Measurements from ENCODE around the gene CXXC5.

The CXXC5 gene

GRCh38 chr5:139692679-139693308, 44.6 kb downstream of the CXXC5 start:
- no peak for DNase-seq (ENCODE audit: low read depth)

DNA sequence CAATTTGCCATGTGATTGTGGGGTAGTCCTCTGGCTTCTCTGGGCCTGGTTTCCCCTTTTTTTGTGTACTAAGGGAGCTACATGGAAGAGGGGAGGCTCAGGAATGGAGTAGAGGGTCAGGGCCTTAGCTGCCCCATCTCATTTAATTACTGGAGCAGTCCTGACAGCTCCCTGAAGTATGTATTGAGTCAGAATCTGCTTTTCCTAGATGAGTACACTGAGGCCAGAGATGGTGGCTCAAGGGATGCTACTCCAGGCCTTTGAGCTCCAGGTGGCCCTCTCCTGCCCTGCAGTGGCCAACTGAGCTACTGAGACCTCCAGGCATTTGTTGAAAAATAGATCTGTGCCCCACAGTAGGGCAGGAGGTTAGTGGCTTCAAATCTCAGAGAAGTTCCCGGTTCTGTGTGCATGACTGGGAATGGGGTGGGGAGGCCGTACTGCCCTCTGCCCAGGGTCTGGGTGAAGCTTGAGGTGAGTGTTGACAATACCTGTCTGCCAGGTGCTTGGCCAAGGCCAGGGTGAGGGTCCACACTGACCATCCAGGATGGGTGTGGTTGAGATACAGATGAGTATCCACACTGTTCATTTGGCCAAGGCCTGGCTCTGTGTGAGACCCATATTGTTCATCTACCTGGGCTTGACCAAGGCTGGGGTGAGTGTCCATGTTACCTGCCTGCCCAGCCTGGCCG, 45.7 kb downstream of the CXXC5 start:
- DNase-seq (ENCODE audit: low read depth), result no peak

- peak; percentile 75 for DNase-seq (ENCODE audit: low read depth)
These were observed 46.5 kb downstream of the CXXC5 start for GRCh38 chr5:139694556-139695177.

- no peak for DNase-seq (ENCODE audit: low read depth)
These were observed 47.0 kb downstream of the CXXC5 start for GRCh38 chr5:139695178-139695573.

DNA sequence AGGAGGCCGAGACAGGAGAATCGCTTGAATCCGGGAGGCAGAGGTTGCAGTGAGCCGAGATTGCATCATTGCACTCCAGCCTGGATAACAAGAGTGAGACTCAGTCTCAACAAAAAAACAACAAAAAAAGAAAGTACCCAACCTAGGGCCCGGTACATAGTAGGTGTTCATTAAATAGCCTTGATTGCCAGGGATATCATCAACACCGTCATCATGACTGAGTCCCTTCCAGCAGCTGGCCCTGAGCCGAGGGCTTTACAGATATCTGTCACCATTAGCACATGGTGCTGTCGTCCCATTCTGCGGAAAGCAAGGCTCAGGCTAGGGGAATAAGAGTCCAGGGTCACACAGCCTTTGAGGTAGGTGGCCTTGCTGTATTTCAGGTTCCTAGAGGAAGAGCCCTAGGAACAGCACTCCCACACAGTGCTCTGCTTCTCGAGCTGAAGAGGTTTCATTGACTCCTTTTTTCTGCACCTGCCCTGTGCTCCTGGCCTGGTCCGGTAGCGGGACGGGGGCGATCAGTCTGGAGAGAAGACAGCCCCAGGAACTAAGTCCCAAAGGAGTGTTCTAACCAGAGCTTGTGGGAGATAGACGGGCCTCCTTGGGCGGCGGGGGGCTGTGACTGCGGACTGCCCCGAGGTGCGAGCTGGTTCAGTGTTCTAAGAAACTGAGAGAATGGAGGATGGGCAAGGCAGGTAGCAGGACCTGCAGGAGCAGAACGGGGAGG, 48.2 kb downstream of the CXXC5 start:
- DNase-seq (ENCODE audit: low read depth), result no peak

GRCh38 chr5:139696894-139697658, 48.9 kb downstream of the CXXC5 start:
- peak; percentile 87 for DNase-seq (ENCODE audit: low read depth)

- DNase-seq (ENCODE audit: low read depth), result peak; percentile 66
These were observed 50.5 kb downstream of the CXXC5 start for GRCh38 chr5:139698490-139699146.

DNA sequence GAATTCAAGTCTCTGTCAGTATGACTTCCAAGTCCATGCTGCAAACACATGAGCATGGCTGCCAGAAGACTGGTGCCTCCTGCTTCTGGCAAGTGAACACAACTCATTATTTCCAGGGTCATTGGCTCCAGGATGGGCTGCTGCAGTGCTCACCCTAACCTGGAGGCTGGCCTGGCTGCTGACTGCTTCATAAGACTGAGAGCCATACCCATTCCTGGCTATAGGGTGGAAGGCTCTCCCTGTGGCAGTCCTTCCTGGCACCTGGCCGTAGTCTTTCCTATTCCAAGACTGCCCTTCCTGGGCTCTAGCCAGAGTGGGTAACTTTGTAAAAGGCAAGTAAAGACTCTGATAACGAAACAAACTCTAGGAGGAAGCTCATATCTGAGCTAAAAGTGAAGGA, 51.2 kb downstream of the CXXC5 start:
- DNase-seq (ENCODE audit: low read depth), result no peak

GRCh38 chr5:139700711-139701055, 52.5 kb downstream of the CXXC5 start:
- DNase-seq (ENCODE audit: low read depth), result no peak

DNA sequence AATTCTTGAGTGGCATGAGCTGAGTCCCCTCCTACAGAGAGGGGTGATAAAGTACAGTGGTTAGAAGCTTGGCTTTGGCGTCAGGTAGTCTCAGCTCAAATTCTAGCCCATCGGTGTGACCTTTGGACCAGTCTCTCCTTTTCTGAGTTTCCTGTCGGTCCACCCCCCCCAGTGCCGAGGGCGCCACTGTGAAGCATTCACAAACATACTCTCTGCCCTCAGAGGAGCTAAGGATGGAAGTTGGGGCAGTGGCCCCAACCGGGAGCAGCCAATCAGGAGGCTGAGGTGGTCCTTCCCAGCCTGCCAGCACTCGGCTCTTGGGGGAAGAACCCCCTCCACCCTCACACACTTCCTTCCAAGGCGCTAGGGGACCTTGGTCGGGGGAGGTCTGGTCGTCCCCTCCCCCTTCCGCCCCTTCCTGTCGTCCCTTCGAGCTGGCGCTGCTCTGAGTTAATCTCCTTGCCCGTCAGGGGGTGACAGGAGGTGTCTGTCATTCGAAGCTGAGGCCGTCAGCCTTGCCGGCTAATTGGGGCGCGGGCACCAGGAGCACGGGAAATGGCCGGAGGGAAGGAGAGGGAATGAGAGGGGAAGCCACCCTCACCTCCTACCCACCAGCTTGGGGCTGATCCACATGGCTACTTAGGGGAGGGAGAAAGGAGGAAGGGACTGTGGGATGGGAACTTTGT, 53.0 kb downstream of the CXXC5 start:
- no peak for DNase-seq (ENCODE audit: low read depth)

- DNase-seq (ENCODE audit: low read depth), result no peak
These were observed 54.4 kb downstream of the CXXC5 start for GRCh38 chr5:139702548-139702947.

- no peak for DNase-seq (ENCODE audit: low read depth)
These were observed 56.6 kb downstream of the CXXC5 start for GRCh38 chr5:139704748-139705147.

DNA sequence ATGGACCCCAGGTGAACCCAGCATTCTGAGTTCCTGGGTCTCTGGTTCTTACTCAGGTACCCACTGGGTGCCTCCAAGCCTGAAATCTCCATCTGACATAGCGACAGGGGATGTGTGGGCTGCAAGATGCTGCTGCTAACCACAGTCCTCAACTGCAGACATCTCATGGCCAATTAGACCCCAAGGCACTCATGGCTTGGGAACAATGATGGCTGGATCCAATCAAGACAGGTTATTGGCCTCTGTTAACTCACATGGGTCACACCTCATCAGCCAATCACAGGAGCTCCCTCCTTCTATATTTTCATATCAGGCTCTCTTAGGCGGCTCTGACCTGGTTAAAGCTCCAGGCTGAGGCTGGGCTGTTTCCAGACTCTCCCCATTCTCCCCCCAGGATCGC, 57.0 kb downstream of the CXXC5 start:
- no peak for DNase-seq (ENCODE audit: low read depth)

DNA sequence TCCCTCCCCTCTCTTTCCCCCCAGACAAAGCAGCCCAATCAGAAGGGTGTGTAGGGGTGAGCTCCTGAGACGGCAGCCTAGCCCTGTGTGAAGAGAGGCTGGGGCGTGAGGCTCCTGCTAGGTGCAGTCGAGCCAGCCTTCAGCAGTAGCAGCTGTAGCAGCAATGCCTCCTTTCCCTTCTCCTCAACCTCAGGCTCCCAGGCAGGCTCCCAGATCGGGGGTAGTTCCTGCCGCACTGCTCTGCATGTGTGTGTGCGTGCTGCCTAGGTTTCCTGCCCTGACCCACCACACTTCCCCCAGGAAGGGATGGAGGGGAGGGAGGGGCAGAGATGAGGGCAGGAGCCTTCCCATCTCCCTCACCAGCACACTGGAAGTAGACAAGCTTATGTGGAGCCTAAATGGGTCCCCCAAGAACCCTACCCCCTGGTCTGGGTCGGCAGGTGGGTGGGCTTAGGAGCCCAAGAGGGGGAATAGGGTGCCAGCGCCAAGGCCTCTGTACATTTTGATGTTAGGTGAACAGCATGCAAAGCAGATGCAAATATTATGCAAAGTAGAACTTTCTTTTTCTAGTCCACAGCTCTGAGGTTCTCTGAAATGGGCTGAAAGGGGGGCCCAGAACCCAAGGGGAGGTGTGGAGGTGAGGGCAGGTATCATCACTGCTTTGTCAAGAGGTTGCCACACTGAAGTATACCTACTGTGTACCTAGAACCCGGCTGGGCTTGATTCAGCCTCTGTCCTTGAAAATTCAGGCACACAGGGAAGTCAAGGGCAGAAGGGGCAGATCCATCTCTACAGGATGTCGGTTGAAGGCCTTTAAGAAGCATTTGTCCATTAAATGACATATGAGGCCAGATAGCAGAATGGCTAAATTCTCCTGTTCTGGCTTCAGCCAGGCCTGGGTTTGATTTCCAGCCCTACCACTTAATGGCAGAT, 57.8 kb downstream of the CXXC5 start:
- no peak for DNase-seq (ENCODE audit: low read depth)

GRCh38 chr5:139707445-139708003, 59.4 kb downstream of the CXXC5 start:
- no peak for DNase-seq (ENCODE audit: low read depth)

- no peak for DNase-seq (ENCODE audit: low read depth)
These were observed 60.3 kb downstream of the CXXC5 start for GRCh38 chr5:139708434-139708861.

DNA sequence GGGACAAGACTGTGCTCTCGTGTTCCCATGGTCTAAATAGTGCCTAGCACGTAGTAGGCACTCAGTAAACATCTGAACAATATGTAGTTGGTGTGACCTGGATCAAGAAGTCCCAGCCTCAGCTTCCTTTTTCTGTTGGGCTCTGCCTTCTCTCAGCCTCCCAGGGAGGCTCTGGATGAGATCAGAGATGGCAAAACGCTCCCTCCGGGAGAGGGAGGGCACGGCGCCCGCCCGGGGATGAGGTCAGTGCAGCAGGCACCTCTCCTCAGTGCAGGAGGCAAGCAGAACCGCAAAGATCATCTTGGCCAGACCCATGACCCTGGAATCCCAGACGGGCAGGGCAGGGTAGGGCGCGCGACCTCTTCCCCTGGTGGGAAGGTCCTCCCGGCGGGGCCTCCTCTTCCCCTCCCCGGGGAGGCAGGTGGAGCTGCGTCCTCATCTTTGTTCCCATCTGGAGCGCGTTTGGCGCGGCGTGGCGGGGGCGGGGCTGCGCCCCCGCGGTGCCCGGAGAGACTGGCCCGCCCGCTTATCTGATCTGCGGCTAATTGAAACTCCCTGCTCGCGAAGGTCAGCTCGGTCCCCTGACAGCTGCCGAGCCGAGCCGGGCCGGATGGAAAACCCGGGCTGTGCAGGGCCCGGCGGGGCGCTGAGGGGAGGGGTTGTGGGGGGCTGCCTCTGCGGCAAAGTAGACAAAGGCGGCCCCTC, 60.9 kb downstream of the CXXC5 start:
- DNase-seq (ENCODE audit: low read depth), result peak; percentile 96

DNA sequence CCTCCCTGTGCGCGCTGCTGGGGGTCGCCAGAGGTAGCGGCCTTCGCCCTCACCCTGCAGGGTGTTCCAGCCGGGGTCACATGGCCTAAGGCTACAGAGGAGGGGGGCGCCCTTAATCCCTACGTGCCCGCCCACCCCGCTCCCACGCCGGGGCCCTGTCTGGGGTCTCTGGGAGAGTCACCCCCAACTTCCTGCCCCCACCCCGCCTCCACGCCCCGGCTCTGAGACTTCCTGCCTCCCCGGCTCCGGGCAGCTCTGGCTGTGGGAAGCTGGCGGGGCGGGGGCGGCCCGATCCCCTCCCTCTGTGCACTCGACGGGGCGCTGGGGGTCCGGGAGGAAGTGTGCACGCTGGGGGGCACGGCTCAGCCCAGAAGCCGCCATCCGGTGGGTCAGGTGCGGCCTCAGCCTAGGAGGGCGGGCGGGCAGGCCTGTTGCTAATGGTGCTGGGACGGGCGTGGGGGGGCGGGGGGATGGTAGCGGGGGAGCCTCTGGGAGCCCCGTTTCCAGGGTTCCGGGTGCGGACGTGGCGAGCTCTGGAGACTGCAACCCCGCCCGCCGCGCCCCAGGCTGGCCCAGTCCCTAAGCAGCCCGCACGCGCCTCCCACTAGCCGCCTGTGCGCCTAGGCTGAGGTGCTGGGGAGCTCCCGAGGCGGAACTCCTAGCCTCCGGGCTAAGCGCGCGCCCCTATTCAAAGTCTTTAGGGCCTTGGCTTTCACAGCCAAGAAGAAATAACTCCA, 61.6 kb downstream of the CXXC5 start:
- DNase-seq (ENCODE audit: low read depth), result no peak

Data from amniotic epithelial cell (primary cell).